Left cardiac atrium (tissue), 4 donors: Measurements from ENCODE around the gene CDYL2. TPM values are rescaled to one million over a fixed set of nuclear protein-coding genes. Genes with fewer than 3 reads are reported as not detected.

Source experiments
- ATAC-seq, 2 donors: fragments of 200-7000 bp; cut with Tn5 transposase; one replicate each; pipeline ENCODE4 v1.9.1; 2020; ENCODE audit warnings: mild to moderate bottlenecking in 2 of 2, moderate library complexity in 2 of 2
- DNase-seq: peaks from one replicate; pipeline ENCODE4 v3.0.0-alpha.2; 2020
- intact Hi-C, 2 donors: fragments of 100-400 bp; cut with DNase I; formaldehyde crosslinking; loops; one replicate each; pipeline versions ENCODE4 v1.14.1 to v1.15.1; 2022 to 2023
- total RNA-seq, 2 donors: library from RNA; stranded (reverse); fragmentation: NEBNext Ultra II Directional; extraction: Animal tissue kit (Norgen Biotek cat#: 25700); gene quantifications; one replicate each; pipeline ENCODE4 v1.2.1, GENCODE V29; 2021
- donor health status: DM: no; HTN: yes; CAD: no.
- donor health status: DM: no; HTN: yes; CAD: no; lungs with severe emphysema.
- donor health status: DM: yes; HTN: yes; CAD: no.
- donor health status: Dilated cardiomyopathy.

CDYL2 gene
- total RNA-seq, 2 donors from 2014 or later: 6.7 to 7.1 TPM

GRCh38 chr16:80586476-80586875, 217.9 kb downstream of the CDYL2 start:
- no peak for DNase-seq
- intact Hi-C loops: no loop called here
- no peak for ATAC-seq

- intact Hi-C loops: no loop called here
- ATAC-seq (no peak), DNase-seq (no peak)
These were observed 218.6 kb downstream of the CDYL2 start for GRCh38 chr16:80585764-80586163.

- ATAC-seq (peak in 1 of 2 donors; percentile 67), DNase-seq (peak; percentile 38)
- intact Hi-C loops: no loop called here
These were observed 220.9 kb downstream of the CDYL2 start for GRCh38 chr16:80583466-80583865.

GRCh38 chr16:80580109-80580832, 224.1 kb downstream of the CDYL2 start:
- DNase-seq: no peak
- ATAC-seq: no peak
- intact Hi-C loops: no loop called here

- no peak for ATAC-seq
- intact Hi-C loops: no loop called here
- DNase-seq: no peak
These were observed 226.7 kb downstream of the CDYL2 start for GRCh38 chr16:80577485-80578280.

GRCh38 chr16:80576343-80576912, 228.0 kb downstream of the CDYL2 start:
- DNase-seq: no peak
- ATAC-seq: no peak
- intact Hi-C loops: no loop called here

GRCh38 chr16:80573700-80574120, 230.7 kb downstream of the CDYL2 start:
- no peak for DNase-seq
- no peak for ATAC-seq
- intact Hi-C loops: no loop called here

GRCh38 chr16:80570106-80570478, 234.3 kb downstream of the CDYL2 start:
- intact Hi-C loops: no loop called here
- ATAC-seq: no peak
- no peak for DNase-seq

GRCh38 chr16:80569440-80570105, 234.8 kb downstream of the CDYL2 start:
- no peak for DNase-seq
- no peak for ATAC-seq
- intact Hi-C loops: no loop called here

- ATAC-seq (no peak), DNase-seq (no peak)
- intact Hi-C loops: no loop called here
These were observed 240.0 kb downstream of the CDYL2 start for GRCh38 chr16:80564394-80564793.

GRCh38 chr16:80563066-80563465, 241.3 kb downstream of the CDYL2 start:
- ATAC-seq: no peak
- DNase-seq: no peak
- intact Hi-C loops: no loop called here

- intact Hi-C loops: no loop called here
These were observed 245.0 kb downstream of the CDYL2 start for GRCh38 chr16:80559369-80559768.

GRCh38 chr16:80557037-80557436, 247.4 kb downstream of the CDYL2 start:
- DNase-seq: no peak
- ATAC-seq: no peak
- intact Hi-C loops: no loop called here

More at GRCh38 chr16:80559369-80559768, 245.0 kb downstream of the CDYL2 start:
- DNase-seq (no peak), ATAC-seq (no peak)

GRCh38 chr16:80556481-80556880, 247.9 kb downstream of the CDYL2 start:
- intact Hi-C loops: no loop called here
- ATAC-seq: no peak
- DNase-seq: no peak

GRCh38 chr16:80554033-80554432, 250.4 kb downstream of the CDYL2 start:
- no peak for DNase-seq
- ATAC-seq: no peak
- intact Hi-C loops: no loop called here

GRCh38 chr16:80552277-80552676, 252.1 kb downstream of the CDYL2 start:
- intact Hi-C loops: no loop called here
- no peak for ATAC-seq
- no peak for DNase-seq
